NCI-H82 treated with DMSO at 0.1 percent for 48 hours (cell line): Measurements from ENCODE around the gene SFN.
A peak's percentile ranks its signal among the peaks of the same experiment; 100 is the strongest.
"Not testable (repeated sequence)": the region's sequence is repeated elsewhere in the genome, so short reads cannot be mapped to it uniquely, and the experiment has no call there.

Experiments used
- DNase-seq: peaks from one replicate; lab custom pipeline; 2025; ENCODE audit not compliant: unreplicated experiment; lab: John Stamatoyannopoulos, UW

SFN gene

GRCh38 chr1:26862781-26863684 lies at the start of gene SFN:
Gene SFN, plus strand, starts transcription at chr1:26863149. Its CDS starts 64 bp downstream, at chr1:26863213.
- no peak for DNase-seq

GRCh38 chr1:26814377-26814776 lies 48.6 kb upstream of the SFN start:
- no peak for DNase-seq

GRCh38 chr1:26814893-26815292 lies 48.1 kb upstream of the SFN start:
- DNase-seq, result no peak

GRCh38 chr1:26820784-26821269 lies 42.1 kb upstream of the SFN start:
- no peak for DNase-seq

- DNase-seq, result no peak
Measured at GRCh38 chr1:26822737-26823395, 40.1 kb upstream of the SFN start.

- no peak for DNase-seq
Measured at GRCh38 chr1:26824731-26825130, 38.2 kb upstream of the SFN start.

GRCh38 chr1:26826261-26827105 lies 36.5 kb upstream of the SFN start, which contains the start of gene ZDHHC18:
Gene ZDHHC18, plus strand, starts transcription at chr1:26826688. Its CDS starts 117 bp downstream, at chr1:26826805.
- DNase-seq, result peak; percentile 40

GRCh38 chr1:26827106-26827604 lies 35.8 kb upstream of the SFN start:
- no peak for DNase-seq

- no peak for DNase-seq
Measured at GRCh38 chr1:26827663-26828062, 35.3 kb upstream of the SFN start.

- DNase-seq, result no peak
Measured at GRCh38 chr1:26828411-26828991, 34.4 kb upstream of the SFN start.

- DNase-seq, result no peak
Measured at GRCh38 chr1:26829184-26829911, 33.6 kb upstream of the SFN start.

- no peak for DNase-seq
Measured at GRCh38 chr1:26831059-26831458, 31.9 kb upstream of the SFN start.

GRCh38 chr1:26831546-26832248 lies 31.3 kb upstream of the SFN start:
- peak; percentile 35 for DNase-seq

- DNase-seq, result peak; percentile 94
Measured at GRCh38 chr1:26832249-26832960, 30.5 kb upstream of the SFN start.

- DNase-seq, result peak; percentile 76
Measured at GRCh38 chr1:26833432-26834405, 29.2 kb upstream of the SFN start.

- not testable (repeated sequence) for DNase-seq
Measured at GRCh38 chr1:26837665-26838064, 25.3 kb upstream of the SFN start.
